ENCODE data around the gene DCPS.

Gene DCPS

GRCh38 chr11:126348806-126349582 is 45.1 kb downstream of the DCPS start:
- H3K4me3 ChIP-seq (ENCODE audit: low read depth, low read length) = no peak overlapping the region
- TF ChIP-seq CTCF (IDR thresholded peaks at IDR 0.05; ENCODE audit: low read depth, low read length) = no peak

GRCh38 chr11:126350836-126351235 is 47.0 kb downstream of the DCPS start:
- no peak overlapping the region for H3K4me3 ChIP-seq (ENCODE audit: low read depth, low read length)
- TF ChIP-seq CTCF (IDR thresholded peaks at IDR 0.05; ENCODE audit: low read depth, low read length) = no peak

GRCh38 chr11:126352163-126352562 is 48.3 kb downstream of the DCPS start:
- no peak overlapping the region for H3K4me3 ChIP-seq (ENCODE audit: low read depth, low read length)
- no peak for TF ChIP-seq CTCF (IDR thresholded peaks at IDR 0.05; ENCODE audit: low read depth, low read length)

- no peak overlapping the region for H3K4me3 ChIP-seq (ENCODE audit: low read depth, low read length)
- TF ChIP-seq CTCF (IDR thresholded peaks at IDR 0.05; ENCODE audit: low read depth, low read length) = no peak
Observed at GRCh38 chr11:126352934-126353801, 49.3 kb downstream of the DCPS start.

- TF ChIP-seq CTCF (IDR thresholded peaks at IDR 0.05; ENCODE audit: low read depth, low read length) = no peak
- H3K4me3 ChIP-seq (ENCODE audit: low read depth, low read length) = peak overlapping the region; percentile 85
Observed at GRCh38 chr11:126354631-126355323, 50.9 kb downstream of the DCPS start.

- no peak for TF ChIP-seq CTCF (IDR thresholded peaks at IDR 0.05; ENCODE audit: low read depth, low read length)
Observed at GRCh38 chr11:126355324-126355925, 51.6 kb downstream of the DCPS start, which contains the start of gene ST3GAL4. Gene ST3GAL4 (plus strand): TSS chr11:126355686. CDS start chr11:126406156, 50,470 bp downstream.

More at GRCh38 chr11:126355324-126355925, 51.6 kb downstream of the DCPS start, which contains the start of gene ST3GAL4:
- H3K4me3 ChIP-seq (ENCODE audit: low read depth, low read length) = peak within 1 kb of the TSS; percentile 85
